AG09319 (cell line): ENCODE measurements around the gene DCC.

Source experiments
- DNase-seq: peaks from one replicate; pipeline ENCODE4 v3.0.0-alpha.2; 2010; ENCODE audit warnings: low read depth; ENCODE audit errors: extremely low read depth
- TF ChIP-seq, protein P1 (sequence below): IDR thresholded peaks from 2 replicates; pipeline ENCODE4 v1.5.1; 2011; ENCODE audit warnings: low read depth, mild to moderate bottlenecking, inconsistent platforms, low read length, moderate library complexity

DCC gene

GRCh38 chr18:52826994-52827393 lies 487.0 kb downstream of the DCC start:
- TF ChIP-seq, protein P1, sequence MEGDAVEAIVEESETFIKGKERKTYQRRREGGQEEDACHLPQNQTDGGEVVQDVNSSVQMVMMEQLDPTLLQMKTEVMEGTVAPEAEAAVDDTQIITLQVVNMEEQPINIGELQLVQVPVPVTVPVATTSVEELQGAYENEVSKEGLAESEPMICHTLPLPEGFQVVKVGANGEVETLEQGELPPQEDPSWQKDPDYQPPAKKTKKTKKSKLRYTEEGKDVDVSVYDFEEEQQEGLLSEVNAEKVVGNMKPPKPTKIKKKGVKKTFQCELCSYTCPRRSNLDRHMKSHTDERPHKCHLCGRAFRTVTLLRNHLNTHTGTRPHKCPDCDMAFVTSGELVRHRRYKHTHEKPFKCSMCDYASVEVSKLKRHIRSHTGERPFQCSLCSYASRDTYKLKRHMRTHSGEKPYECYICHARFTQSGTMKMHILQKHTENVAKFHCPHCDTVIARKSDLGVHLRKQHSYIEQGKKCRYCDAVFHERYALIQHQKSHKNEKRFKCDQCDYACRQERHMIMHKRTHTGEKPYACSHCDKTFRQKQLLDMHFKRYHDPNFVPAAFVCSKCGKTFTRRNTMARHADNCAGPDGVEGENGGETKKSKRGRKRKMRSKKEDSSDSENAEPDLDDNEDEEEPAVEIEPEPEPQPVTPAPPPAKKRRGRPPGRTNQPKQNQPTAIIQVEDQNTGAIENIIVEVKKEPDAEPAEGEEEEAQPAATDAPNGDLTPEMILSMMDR, result no peak
- DNase-seq, result no peak

DNA sequence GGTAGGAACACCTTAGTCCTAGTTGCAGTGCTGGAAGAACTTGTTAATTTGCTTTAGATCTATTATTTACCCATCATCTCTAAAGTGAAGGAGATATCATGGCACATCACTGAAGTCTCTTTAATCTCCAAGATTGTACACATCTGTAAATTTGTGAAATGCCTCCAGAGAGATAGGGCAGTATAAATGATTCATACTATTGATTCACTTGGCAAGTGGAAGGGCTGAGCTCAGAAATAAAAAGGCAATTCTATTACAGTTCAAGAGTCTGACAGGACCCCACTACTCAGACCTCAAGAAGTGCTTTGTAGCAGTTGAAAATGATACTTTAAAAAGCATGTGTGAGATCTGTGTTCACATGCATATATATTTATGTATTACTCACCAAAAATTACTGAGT lies 489.3 kb downstream of the DCC start:
- no peak for DNase-seq
- TF ChIP-seq, protein P1, result no peak

DNA sequence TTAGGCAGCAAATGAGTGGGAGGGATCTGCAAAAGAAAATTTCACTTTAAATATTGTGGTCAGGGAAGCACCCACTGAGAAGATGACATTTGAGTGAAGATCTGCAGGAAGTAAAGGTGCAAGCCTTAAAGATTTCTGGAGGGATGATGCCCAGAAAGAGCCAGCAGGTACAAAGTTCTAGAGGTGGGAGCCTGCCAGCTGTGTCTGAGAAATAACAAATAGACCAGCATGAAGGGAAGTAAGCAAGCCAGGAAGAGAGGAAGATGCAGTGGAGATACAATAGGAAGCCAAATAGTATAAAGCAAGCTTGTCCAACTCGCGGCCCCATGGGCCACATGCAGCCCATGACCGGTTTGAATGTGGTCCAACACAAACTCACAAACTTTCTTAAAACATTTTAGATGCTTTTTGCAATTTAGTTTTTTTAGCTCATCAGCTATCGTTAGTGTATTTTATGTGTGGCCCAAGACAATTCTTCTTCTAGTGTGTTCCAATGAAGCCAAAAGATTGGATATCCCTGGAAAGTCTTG lies 489.9 kb downstream of the DCC start:
- TF ChIP-seq, protein P1, result no peak
- DNase-seq, result no peak

DNA sequence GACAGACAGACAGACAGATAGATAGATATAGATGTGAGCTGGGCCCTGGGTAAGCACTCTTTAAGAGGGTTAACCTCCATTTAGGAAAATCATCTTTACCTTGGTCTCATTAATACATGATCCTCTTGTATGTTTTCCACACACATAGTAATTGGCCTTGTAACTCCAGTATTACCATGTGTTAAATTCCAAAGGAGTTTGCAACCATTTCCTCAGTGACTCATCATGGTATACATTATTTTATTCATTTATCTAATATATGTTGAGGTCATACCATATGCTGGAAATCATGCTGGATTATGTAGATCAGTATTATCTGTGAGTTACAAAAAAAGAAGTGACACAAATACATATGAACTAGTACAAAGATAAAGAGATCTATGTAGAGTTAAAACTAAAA lies 504.3 kb downstream of the DCC start:
- TF ChIP-seq, protein P1, result no peak
- DNase-seq, result no peak

DNA sequence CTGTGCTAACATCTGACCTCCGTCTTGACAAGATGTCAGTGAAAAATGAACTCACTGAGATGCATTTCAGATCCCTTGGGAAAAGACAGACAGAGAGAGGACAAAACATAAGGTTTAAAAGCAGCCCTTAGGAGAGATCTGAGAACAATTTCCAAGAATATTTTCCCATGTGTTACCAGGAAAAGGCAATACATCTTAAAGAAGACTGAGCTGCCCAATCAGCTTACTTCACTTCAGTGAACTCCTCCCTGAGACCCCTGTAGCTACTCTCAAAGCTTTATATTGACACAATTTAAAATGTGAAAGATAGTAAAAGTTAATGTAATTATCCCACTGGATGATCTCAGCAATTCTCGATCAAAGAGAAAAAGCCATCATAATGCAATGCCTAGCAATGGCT lies 505.0 kb downstream of the DCC start:
- TF ChIP-seq, protein P1, result no peak
- DNase-seq, result no peak

- TF ChIP-seq, protein P1, result no peak
- DNase-seq, result no peak
Measured at GRCh38 chr18:52850031-52850560, 510.1 kb downstream of the DCC start.

DNA sequence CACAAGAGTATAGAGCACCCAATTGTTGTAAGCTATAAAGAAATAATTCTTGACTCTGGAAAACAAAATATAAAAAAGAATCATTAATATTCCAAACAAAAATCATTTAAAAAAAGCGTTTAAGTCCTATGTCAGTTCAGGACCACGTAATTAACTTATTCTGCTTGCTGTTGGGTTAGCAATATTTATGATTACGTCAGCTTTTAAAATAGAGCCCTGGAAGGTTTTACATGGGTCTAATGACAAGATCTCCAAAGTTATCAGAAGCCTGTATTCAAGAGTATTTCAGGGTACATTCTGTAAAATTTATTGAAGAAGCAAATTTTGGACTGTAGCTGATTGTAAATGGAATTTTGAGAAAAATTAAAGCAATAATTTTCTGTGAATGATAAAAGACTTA lies 521.6 kb downstream of the DCC start:
- DNase-seq, result no peak
- TF ChIP-seq, protein P1, result no peak
